Activated CD4-positive, alpha-beta T cell treated with anti-CD3 and anti-CD28 coated beads, Interleukin-2, amount 50 U/mL, for 1 hour (primary cell): Measurements from ENCODE around the gene BCL11A.

ENCODE experiments used
- DNase-seq: peaks from one replicate; pipeline ENCODE4 v3.0.0-alpha.2; 2020

Gene BCL11A

GRCh38 chr2:60541056-60541651 is 12.3 kb downstream of the BCL11A start:
- no peak for DNase-seq

- DNase-seq: no peak
Observed at GRCh38 chr2:60540074-60540473, 13.4 kb downstream of the BCL11A start.

GRCh38 chr2:60539140-60539539 is 14.3 kb downstream of the BCL11A start:
- no peak for DNase-seq

GRCh38 chr2:60538101-60538500 is 15.4 kb downstream of the BCL11A start:
- no peak for DNase-seq

- DNase-seq: no peak
Observed at GRCh38 chr2:60536746-60537145, 16.7 kb downstream of the BCL11A start.

GRCh38 chr2:60535685-60536312 is 17.7 kb downstream of the BCL11A start:
- DNase-seq: no peak

GRCh38 chr2:60534892-60535684 is 18.4 kb downstream of the BCL11A start:
- no peak for DNase-seq

- DNase-seq: no peak
Observed at GRCh38 chr2:60534052-60534685, 19.3 kb downstream of the BCL11A start.

- DNase-seq: no peak
Observed at GRCh38 chr2:60533101-60534051, 20.1 kb downstream of the BCL11A start.

- no peak for DNase-seq
Observed at GRCh38 chr2:60532421-60532820, 21.0 kb downstream of the BCL11A start.

GRCh38 chr2:60531701-60532133 is 21.7 kb downstream of the BCL11A start:
- DNase-seq: no peak

GRCh38 chr2:60530660-60531281 is 22.7 kb downstream of the BCL11A start:
- DNase-seq: no peak

GRCh38 chr2:60529785-60530627 is 23.4 kb downstream of the BCL11A start:
- no peak for DNase-seq

GRCh38 chr2:60529136-60529784 is 24.2 kb downstream of the BCL11A start:
- DNase-seq: no peak

- no peak for DNase-seq
Observed at GRCh38 chr2:60528281-60529020, 25.0 kb downstream of the BCL11A start.

GRCh38 chr2:60527762-60528161 is 25.7 kb downstream of the BCL11A start:
- no peak for DNase-seq

GRCh38 chr2:60526623-60527022 is 26.8 kb downstream of the BCL11A start:
- no peak for DNase-seq

- no peak for DNase-seq
Observed at GRCh38 chr2:60525899-60526298, 27.6 kb downstream of the BCL11A start.

- DNase-seq: no peak
Observed at GRCh38 chr2:60524874-60525273, 28.6 kb downstream of the BCL11A start.

- no peak for DNase-seq
Observed at GRCh38 chr2:60523963-60524362, 29.5 kb downstream of the BCL11A start.
